Dendritic cell treated with granulocyte-macrophage colony-stimulating factor and Interleukin-4, amounts not matched to agents 40 ng/mL and 50 ng/mL, for 4 days (primary cell): ENCODE data around the gene SNX27.
A peak's percentile ranks its signal among the peaks of the same experiment; 100 is the strongest.
"Not testable (repeated sequence)": the region's sequence is repeated elsewhere in the genome, so short reads cannot be mapped to it uniquely, and the experiment has no call there.

ENCODE experiments used
- H3K27ac Mint-ChIP-seq: one replicate; pipeline ENCODE4 v1.8.0; 2022; ENCODE audit warnings: mild to moderate bottlenecking, mixed read lengths
- H3K27me3 Mint-ChIP-seq: one replicate; pipeline ENCODE4 v1.8.0; 2022; ENCODE audit warnings: mild to moderate bottlenecking, mixed read lengths
- H3K36me3 Mint-ChIP-seq: one replicate; pipeline ENCODE4 v1.8.0; 2022; ENCODE audit warnings: low read depth, mixed read lengths
- H3K4me1 Mint-ChIP-seq: one replicate; pipeline ENCODE4 v1.8.0; 2022; ENCODE audit warnings: low read depth, mixed read lengths
- H3K4me3 Mint-ChIP-seq: one replicate; pipeline ENCODE4 v1.8.0; 2022; ENCODE audit warnings: mild to moderate bottlenecking, moderate library complexity, mixed read lengths
- H3K9me3 Mint-ChIP-seq: one replicate; pipeline ENCODE4 v1.8.0; 2022; ENCODE audit warnings: mixed read lengths
- intact Hi-C: fragments of 100-400 bp; cut with micrococcal nuclease; formaldehyde crosslinking; loops from one replicate; pipeline ENCODE4 v1.15.0; 2022

SNX27 gene

DNA sequence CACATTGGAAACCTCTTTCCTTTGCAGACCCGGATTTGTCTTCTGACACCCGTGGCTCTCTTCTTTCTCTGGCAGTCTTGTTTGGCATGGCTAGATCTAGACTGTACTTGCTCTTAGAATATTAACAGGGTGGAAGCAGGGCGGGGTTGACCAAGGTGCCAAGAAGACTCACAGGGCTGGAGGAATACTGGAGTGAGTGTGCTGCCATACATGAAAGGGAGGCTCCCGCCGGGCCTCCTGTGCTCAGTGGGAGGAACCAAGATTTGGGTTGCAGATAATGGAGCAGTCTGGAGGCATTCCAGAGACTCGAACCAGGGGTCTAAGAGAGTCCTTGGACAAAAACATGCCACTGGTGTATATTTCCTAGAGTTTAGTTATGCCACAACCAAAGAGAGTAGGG lies 27.6 kb upstream of the SNX27 start:
- Mint-ChIP-seq H3K27me3 (no peaks in the 10 kb centered on the region), H3K9me3 (no peaks in the 10 kb centered on the region), H3K27ac (no peak overlapping the region), H3K4me3 (no peak overlapping the region), H3K4me1 (no peaks in the 10 kb centered on the region), H3K36me3 (no peaks in the 10 kb centered on the region)
- intact Hi-C loops = no loop called here

- H3K4me3 Mint-ChIP-seq = no peak overlapping the region
- no peaks in the 10 kb centered on the region for H3K27me3 Mint-ChIP-seq
- intact Hi-C loops = no loop called here
- no peaks in the 10 kb centered on the region for H3K9me3 Mint-ChIP-seq
- H3K36me3 Mint-ChIP-seq = no peaks in the 10 kb centered on the region
- no peaks in the 10 kb centered on the region for H3K4me1 Mint-ChIP-seq
- H3K27ac Mint-ChIP-seq = no peak overlapping the region
Observed at GRCh38 chr1:151584780-151585179, 27.1 kb upstream of the SNX27 start.

GRCh38 chr1:151585622-151586021 lies 26.2 kb upstream of the SNX27 start:
- intact Hi-C loops = no loop called here
- Mint-ChIP-seq H3K4me3 (no peak overlapping the region), H3K36me3 (no peaks in the 10 kb centered on the region), H3K27ac (no peak overlapping the region), H3K4me1 (no peaks in the 10 kb centered on the region), H3K27me3 (peaks cover 2% of the 10 kb centered on the region), H3K9me3 (peaks cover 4% of the 10 kb centered on the region)

- no peaks in the 10 kb centered on the region for H3K36me3 Mint-ChIP-seq
- H3K4me1 Mint-ChIP-seq = peaks cover 13% of the 10 kb centered on the region
- no peak overlapping the region for H3K4me3 Mint-ChIP-seq
- H3K9me3 Mint-ChIP-seq = peaks cover 15% of the 10 kb centered on the region
- no peak overlapping the region for H3K27ac Mint-ChIP-seq
- peaks cover 2% of the 10 kb centered on the region for H3K27me3 Mint-ChIP-seq
- intact Hi-C loops = no loop called here
Observed at GRCh38 chr1:151590961-151591360, 20.9 kb upstream of the SNX27 start.

DNA sequence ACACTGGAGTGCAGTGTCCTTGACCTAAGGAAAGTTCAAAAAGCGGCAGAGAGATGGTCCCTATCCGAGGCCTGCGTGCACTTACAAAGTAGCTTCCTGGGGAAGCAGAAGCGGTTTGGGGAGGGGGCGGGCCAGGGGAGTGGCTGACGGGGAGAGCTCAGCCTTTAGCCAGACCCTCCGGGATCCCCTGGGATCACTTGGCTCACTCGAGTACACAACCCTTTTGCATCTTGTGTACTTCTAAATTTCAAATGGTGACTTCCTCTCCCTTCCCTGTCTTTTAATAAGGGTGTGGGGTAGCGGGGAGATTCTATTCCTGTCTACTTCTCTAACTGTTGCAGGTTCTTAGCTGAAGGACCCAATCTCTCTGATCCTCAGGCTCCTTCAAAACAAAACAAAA lies 18.1 kb upstream of the SNX27 start:
- H3K4me3 Mint-ChIP-seq = peak overlapping the region; percentile 59
- peaks cover 15% of the 10 kb centered on the region for H3K9me3 Mint-ChIP-seq
- peaks cover 4% of the 10 kb centered on the region for H3K27me3 Mint-ChIP-seq
- intact Hi-C loops = no loop called here
- no peaks in the 10 kb centered on the region for H3K36me3 Mint-ChIP-seq
- peaks cover 13% of the 10 kb centered on the region for H3K4me1 Mint-ChIP-seq
- peak overlapping the region; percentile 37 for H3K27ac Mint-ChIP-seq

DNA sequence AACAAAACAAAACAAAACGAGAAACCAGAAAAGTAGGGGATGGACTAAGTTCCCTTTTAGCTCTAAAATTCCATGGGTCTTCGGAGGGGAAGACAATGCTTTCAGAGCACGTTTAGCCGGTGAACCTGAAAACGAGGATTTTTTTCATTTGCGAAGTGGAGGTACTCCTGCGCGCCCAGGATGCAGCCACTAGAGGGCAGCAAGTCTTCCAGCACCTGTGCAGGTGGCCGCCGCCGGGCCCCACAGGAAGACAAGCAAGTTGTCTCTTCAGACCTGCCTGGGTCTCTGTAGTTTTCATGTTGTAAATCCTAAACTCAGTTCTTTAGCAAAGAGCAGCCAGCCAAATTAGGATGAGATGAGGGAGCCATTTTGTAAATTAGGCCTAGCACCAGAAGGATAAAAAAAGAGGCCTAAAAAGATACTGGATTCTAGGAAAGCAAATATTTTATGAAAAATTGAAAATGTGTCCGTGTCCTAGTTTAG lies 17.7 kb upstream of the SNX27 start:
- Mint-ChIP-seq H3K9me3 (peaks cover 15% of the 10 kb centered on the region), H3K27me3 (peaks cover 4% of the 10 kb centered on the region), H3K4me3 (peak overlapping the region; percentile 59), H3K36me3 (no peaks in the 10 kb centered on the region), H3K27ac (peak overlapping the region; percentile 37), H3K4me1 (peaks cover 13% of the 10 kb centered on the region)
- intact Hi-C loops = no loop called here

GRCh38 chr1:151596166-151596953 lies 15.5 kb upstream of the SNX27 start:
- peaks cover 2% of the 10 kb centered on the region for H3K27me3 Mint-ChIP-seq
- intact Hi-C loops = no loop called here
- peaks cover 3% of the 10 kb centered on the region for H3K9me3 Mint-ChIP-seq
- no peak overlapping the region for H3K27ac Mint-ChIP-seq
- H3K36me3 Mint-ChIP-seq = no peaks in the 10 kb centered on the region
- no peak overlapping the region for H3K4me3 Mint-ChIP-seq
- peaks cover 13% of the 10 kb centered on the region for H3K4me1 Mint-ChIP-seq

GRCh38 chr1:151602550-151602949 lies 9.3 kb upstream of the SNX27 start:
- H3K27ac Mint-ChIP-seq, H3K4me3 Mint-ChIP-seq, intact Hi-C loops, H3K27me3 Mint-ChIP-seq, H3K9me3 Mint-ChIP-seq, H3K36me3 Mint-ChIP-seq: not testable (repeated sequence)
- peaks cover 13% of the 10 kb centered on the region for H3K4me1 Mint-ChIP-seq

GRCh38 chr1:151604291-151604690 lies 7.6 kb upstream of the SNX27 start:
- Mint-ChIP-seq H3K27me3 (peaks cover 4% of the 10 kb centered on the region), H3K4me1 (peaks cover 22% of the 10 kb centered on the region), H3K36me3 (no peaks in the 10 kb centered on the region), H3K27ac (no peak overlapping the region), H3K4me3 (no peak overlapping the region), H3K9me3 (no peaks in the 10 kb centered on the region)
- intact Hi-C loops = no loop called here

- Mint-ChIP-seq H3K27me3 (peaks cover 4% of the 10 kb centered on the region), H3K4me3 (no peak overlapping the region), H3K27ac (peak overlapping the region; percentile 16), H3K9me3 (no peaks in the 10 kb centered on the region), H3K36me3 (no peaks in the 10 kb centered on the region), H3K4me1 (peaks cover 23% of the 10 kb centered on the region)
- intact Hi-C loops = no loop called here
Observed at GRCh38 chr1:151606384-151606783, 5.5 kb upstream of the SNX27 start.

DNA sequence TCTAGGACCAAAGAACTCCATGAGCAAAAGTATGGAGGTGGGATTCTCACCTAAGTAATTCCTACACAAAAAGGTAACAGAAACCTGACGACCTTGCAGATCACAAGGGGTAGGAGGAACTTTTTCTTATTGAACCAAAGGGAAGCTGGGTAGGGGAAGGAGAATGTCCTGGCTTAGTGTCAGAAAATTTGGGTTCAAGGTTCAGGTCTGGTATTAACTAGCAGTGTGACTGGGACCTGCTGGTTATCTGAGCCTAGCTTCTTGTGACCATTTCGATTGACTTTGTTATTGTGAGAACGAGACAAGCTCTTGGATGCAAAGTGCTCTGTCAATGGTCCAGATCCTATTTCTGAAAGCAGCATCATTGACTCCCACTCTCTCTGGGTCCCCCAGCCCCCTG lies 5.0 kb upstream of the SNX27 start:
- Mint-ChIP-seq H3K27ac (peak overlapping the region; percentile 16), H3K4me3 (no peak overlapping the region), H3K4me1 (peaks cover 26% of the 10 kb centered on the region), H3K27me3 (peaks cover 4% of the 10 kb centered on the region), H3K36me3 (no peaks in the 10 kb centered on the region), H3K9me3 (no peaks in the 10 kb centered on the region)
- intact Hi-C loops = no loop called here

DNA sequence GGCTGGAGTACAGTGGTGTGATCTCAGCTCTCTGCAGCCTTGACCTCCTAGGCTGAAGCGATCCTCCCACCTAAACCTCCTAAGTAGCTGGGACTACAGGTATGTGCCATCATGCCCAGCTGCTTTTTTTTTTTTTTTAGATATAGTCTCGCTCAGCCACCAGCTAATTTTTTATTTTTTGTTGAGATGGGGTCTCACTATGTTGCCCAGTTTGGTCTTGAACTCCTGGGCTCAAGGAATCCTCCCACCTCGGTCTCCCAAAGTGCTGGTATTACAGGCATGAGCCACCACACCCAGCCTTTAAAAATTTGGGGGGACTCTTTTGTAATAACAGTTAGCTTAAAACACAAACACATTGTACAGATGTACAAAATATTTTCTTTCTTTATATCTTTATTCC lies 1.7 kb upstream of the SNX27 start:
- H3K9me3 Mint-ChIP-seq = no peaks in the 10 kb centered on the region
- H3K4me1 Mint-ChIP-seq = peaks cover 46% of the 10 kb centered on the region
- no peak overlapping the region for H3K27ac Mint-ChIP-seq
- intact Hi-C loops = loop anchor here (10.0 kb wide), 1 partner anchor 55 kb away; no protein-coding TSS in a partner anchor
- no peak overlapping the region for H3K4me3 Mint-ChIP-seq
- H3K27me3 Mint-ChIP-seq = peaks cover 2% of the 10 kb centered on the region
- peaks cover 23% of the 10 kb centered on the region for H3K36me3 Mint-ChIP-seq

- Mint-ChIP-seq H3K27me3 (peaks cover 2% of the 10 kb centered on the region), H3K27ac (peak overlapping the region; percentile 92), H3K4me1 (peaks cover 57% of the 10 kb centered on the region), H3K9me3 (no peaks in the 10 kb centered on the region), H3K4me3 (peak overlapping the region; percentile 97), H3K36me3 (peaks cover 30% of the 10 kb centered on the region)
- intact Hi-C loops = loop anchor here (10.0 kb wide), 1 partner anchor 53 kb away; no protein-coding TSS in a partner anchor
Observed at GRCh38 chr1:151611288-151611790, 511 bp upstream of the SNX27 start.

- intact Hi-C loops = loop anchor here (2.0 to 10.0 kb wide), 2 partner anchors 52 to 72 kb away; partner anchors contain the start of gene TUFT1
- Mint-ChIP-seq H3K27me3 (no peaks in the 10 kb centered on the region), H3K4me1 (peaks cover 44% of the 10 kb centered on the region), H3K9me3 (no peaks in the 10 kb centered on the region), H3K27ac (peak overlapping the region; percentile 92), H3K36me3 (peaks cover 30% of the 10 kb centered on the region), H3K4me3 (peak overlapping the region; percentile 97)
Observed at GRCh38 chr1:151612501-151613281, 841 bp downstream of the SNX27 start.
